Measurements from ENCODE around the gene CLMP. TPM values are rescaled to one million over a fixed set of nuclear protein-coding genes. Genes with fewer than 3 reads are reported as not detected.

CLMP gene
- total RNA-seq, 1 donor from 2014 or later: 0.45 TPM

- ATAC-seq (no peak), DNase-seq (ENCODE audit: low spot score) (no peak)
Observed at GRCh38 chr11:123191939-123192338, 3.1 kb downstream of the CLMP start.

GRCh38 chr11:123190518-123190917 lies 4.5 kb downstream of the CLMP start:
- ATAC-seq (no peak), DNase-seq (ENCODE audit: low spot score) (no peak)

GRCh38 chr11:123188508-123189165 lies 6.4 kb downstream of the CLMP start:
- ATAC-seq: no peak

GRCh38 chr11:123187665-123188507 lies 7.2 kb downstream of the CLMP start:
- ATAC-seq (no peak), DNase-seq (ENCODE audit: low spot score) (no peak)

More at GRCh38 chr11:123188508-123189165, 6.4 kb downstream of the CLMP start:
- DNase-seq (ENCODE audit: low spot score): no peak

GRCh38 chr11:123187248-123187647 lies 7.8 kb downstream of the CLMP start:
- ATAC-seq (no peak), DNase-seq (ENCODE audit: low spot score) (no peak)

- no peak for ATAC-seq
- DNase-seq (ENCODE audit: low spot score): no peak
Observed at GRCh38 chr11:123186286-123186685, 8.8 kb downstream of the CLMP start.

GRCh38 chr11:123185326-123185725 lies 9.7 kb downstream of the CLMP start:
- DNase-seq (ENCODE audit: low spot score) (no peak), ATAC-seq (no peak)

- no peak for DNase-seq (ENCODE audit: low spot score)
- no peak for ATAC-seq
Observed at GRCh38 chr11:123184531-123184930, 10.5 kb downstream of the CLMP start.

GRCh38 chr11:123183391-123184099 lies 11.5 kb downstream of the CLMP start:
- no peak for ATAC-seq
- no peak for DNase-seq (ENCODE audit: low spot score)

GRCh38 chr11:123181767-123182500 lies 13.1 kb downstream of the CLMP start:
- no peak for DNase-seq (ENCODE audit: low spot score)
- no peak for ATAC-seq

- ATAC-seq: no peak
- DNase-seq (ENCODE audit: low spot score): no peak
Observed at GRCh38 chr11:123181075-123181474, 14.0 kb downstream of the CLMP start.

GRCh38 chr11:123180574-123180973 lies 14.5 kb downstream of the CLMP start:
- DNase-seq (ENCODE audit: low spot score) (no peak), ATAC-seq (no peak)

- no peak for ATAC-seq
- DNase-seq (ENCODE audit: low spot score): no peak
Observed at GRCh38 chr11:123180166-123180565, 14.9 kb downstream of the CLMP start.

- ATAC-seq (no peak), DNase-seq (ENCODE audit: low spot score) (no peak)
Observed at GRCh38 chr11:123179586-123179985, 15.5 kb downstream of the CLMP start.

GRCh38 chr11:123178186-123178585 lies 16.9 kb downstream of the CLMP start:
- DNase-seq (ENCODE audit: low spot score) (no peak), ATAC-seq (no peak)

- ATAC-seq: no peak
- DNase-seq (ENCODE audit: low spot score): no peak
Observed at GRCh38 chr11:123176785-123177184, 18.3 kb downstream of the CLMP start.

- ATAC-seq (peak; percentile 79), DNase-seq (ENCODE audit: low spot score) (no peak)
Observed at GRCh38 chr11:123174196-123175183, 20.6 kb downstream of the CLMP start.

GRCh38 chr11:123173856-123174186 lies 21.2 kb downstream of the CLMP start:
- DNase-seq (ENCODE audit: low spot score): no peak
- no peak for ATAC-seq

GRCh38 chr11:123173040-123173855 lies 21.8 kb downstream of the CLMP start:
- no peak for ATAC-seq

More at GRCh38 chr11:123173040-123173855, 21.8 kb downstream of the CLMP start:
- no peak for DNase-seq (ENCODE audit: low spot score)
